HepG2 (cell line): ENCODE measurements around the gene ANKS1A. TPM values are rescaled to one million over a fixed set of nuclear protein-coding genes. Genes with fewer than 3 reads are reported as not detected.
"Not testable (repeated sequence)": the region's sequence is repeated elsewhere in the genome, so short reads cannot be mapped to it uniquely, and the experiment has no call there.

ENCODE experiments used
- ATAC-seq: fragments of 200-7000 bp; cut with Tn5 transposase; 3 replicates; pipeline ENCODE4 v1.9.1; 2020; ENCODE audit warnings: mild to moderate bottlenecking, moderate library complexity
- BruUV-seq: library from RNA; stranded (reverse); fragments of 400-500 nt; replicated peaks from 2 replicates; lab custom pipeline; 2021; lab: Mats Ljungman, UMichigan
- CTCF ChIA-PET: fragments of 300-600 bp; formaldehyde crosslinking; extraction: SDS; loops from one replicate; lab custom pipeline; 2021; ENCODE audit warnings: low total read pairs, inconsistent platforms, low intra/inter-chr PET ratio; lab: Yijun Ruan, JAX
- POLR2A ChIA-PET: fragments of 350-600 bp; sonication (Branson Sonifier 250); formaldehyde crosslinking; loops from one replicate; lab custom pipeline; 2020; ENCODE audit warnings: antibody characterized with exemption, inconsistent platforms; lab: Yijun Ruan, JAX
- DNase-seq: peaks from one replicate; pipeline ENCODE4 v3.0.0-alpha.2; 2015; ENCODE audit warnings: low spot score
- FAIRE-seq: peaks from 3 replicates; lab custom pipeline; 2011; peaks lifted over from hg19 to GRCh38; lab: Jason Lieb, UNC
- H2AFZ ChIP-seq: one replicate; pipeline ENCODE4 v1.6.1; 2011; ENCODE audit warnings: low read length, inconsistent platforms
- H3K27ac ChIP-seq: fragments of 300-600 bp; 3 replicates; pipeline ENCODE4 v1.8.0; 2011; ENCODE audit warnings: mixed run types, mild to moderate bottlenecking, mixed read lengths, low read length, inconsistent platforms; ENCODE audit not compliant: insufficient read depth; ENCODE audit errors: extremely low read length
- H3K27me3 ChIP-seq, 2 experiments: fragments of 200-600 bp in 1 of 2; 2 replicates in 1 of 2; 3 replicates in 1 of 2; pipeline versions ENCODE4 v1.6.0 to v1.8.0; 2011; ENCODE audit warnings: low read length in 2 of 2, mild to moderate bottlenecking in 2 of 2, moderate library complexity in 2 of 2, inconsistent platforms in 1 of 2; ENCODE audit not compliant: insufficient read depth in 2 of 2, control insufficient read depth in 1 of 2
- H3K36me3 ChIP-seq, 2 experiments: fragments of 200-600 bp in 1 of 2; replicated peaks in 1 of 2; 2 replicates in 1 of 2; 3 replicates in 1 of 2; pipeline versions ENCODE4 v1.5.1 to v1.8.0; 2011; ENCODE audit warnings: low read length in 2 of 2, inconsistent platforms in 1 of 2; ENCODE audit not compliant: insufficient read depth in 2 of 2, control insufficient read depth in 1 of 2
- H3K4me1 ChIP-seq: 2 replicates; pipeline ENCODE4 v1.5.1; 2012; ENCODE audit warnings: low read length, inconsistent platforms; ENCODE audit not compliant: insufficient read depth
- H3K4me2 ChIP-seq: 2 replicates; pipeline ENCODE4 v1.6.0; 2011; ENCODE audit warnings: low read depth, low read length, inconsistent platforms
- H3K4me3 ChIP-seq, 3 experiments: fragments of 200-600 bp in 1 of 3; sonication (generic), shearing (Covaris generic) in 1 of 3; replicated peaks in 1 of 3; 2 replicates each; pipeline ENCODE4 v1.5.1; 2011 to 2016; ENCODE audit warnings: low read length in 3 of 3, inconsistent platforms in 2 of 3, low read depth in 2 of 3, mild to moderate bottlenecking in 2 of 3, control low read depth in 1 of 3, mixed read lengths in 1 of 3; ENCODE audit not compliant: insufficient read depth in 1 of 3
- H3K79me2 ChIP-seq: one replicate; pipeline ENCODE4 v1.6.1; 2011; ENCODE audit warnings: low read length, inconsistent platforms; ENCODE audit not compliant: insufficient read depth
- H3K9ac ChIP-seq: 2 replicates; pipeline ENCODE4 v1.6.0; 2011; ENCODE audit warnings: mild to moderate bottlenecking, low read depth, low read length, inconsistent platforms; ENCODE audit not compliant: insufficient read depth
- H3K9me3 ChIP-seq: 2 replicates; pipeline ENCODE4 v1.5.1; 2012; ENCODE audit warnings: mild to moderate bottlenecking, low read length
- H4K20me1 ChIP-seq: 2 replicates; pipeline ENCODE4 v1.6.0; 2011; ENCODE audit warnings: inconsistent platforms, mild to moderate bottlenecking, low read length, moderate library complexity; ENCODE audit not compliant: insufficient read depth
- ARID4A ChIP-seq: sonication (generic); formaldehyde crosslinking; IDR thresholded peaks from 2 replicates; pipeline ENCODE4 v1.5.0; 2020; ENCODE audit warnings: mild to moderate bottlenecking, missing genetic modification reagents, borderline replicate concordance
- EED ChIP-seq: sonication (generic); formaldehyde crosslinking; IDR thresholded peaks from 2 replicates; pipeline ENCODE4 v1.5.0; 2020; ENCODE audit warnings: mild to moderate bottlenecking, missing genetic modification reagents
- GRHL1 ChIP-seq: sonication (generic); formaldehyde crosslinking; conservative IDR thresholded peaks from 2 replicates; pipeline ENCODE4 v1.8.0; 2022; ENCODE audit warnings: missing genetic modification reagents
- JUNB ChIP-seq: sonication (generic); formaldehyde crosslinking; IDR thresholded peaks from 2 replicates; pipeline ENCODE4 v1.8.0; 2022; ENCODE audit warnings: missing genetic modification reagents, mild to moderate bottlenecking, borderline replicate concordance
- MEF2D ChIP-seq: sonication (generic); formaldehyde crosslinking; IDR thresholded peaks from 2 replicates; pipeline ENCODE4 v1.5.1; 2020; ENCODE audit warnings: mild to moderate bottlenecking, missing genetic modification reagents
- SMARCC2 ChIP-seq: fragments of 450-650 bp; IDR thresholded peaks from 2 replicates; pipeline ENCODE4 v1.6.1; 2017; ENCODE audit warnings: antibody characterized with exemption, mild to moderate bottlenecking
- SMARCE1 ChIP-seq: fragments of 450-650 bp; IDR thresholded peaks from 2 replicates; pipeline ENCODE4 v1.6.1; 2017; ENCODE audit warnings: borderline replicate concordance
- SPEN ChIP-seq: sonication (generic); formaldehyde crosslinking; IDR thresholded peaks from 2 replicates; pipeline ENCODE4 v1.5.1; 2020; ENCODE audit warnings: low read depth, mild to moderate bottlenecking, missing genetic modification reagents
- TOE1 ChIP-seq: sonication (generic); formaldehyde crosslinking; IDR thresholded peaks from 2 replicates; pipeline ENCODE4 v1.4.0; 2020; ENCODE audit warnings: mild to moderate bottlenecking, missing genetic modification reagents
- ZNF678 ChIP-seq: sonication (generic); formaldehyde crosslinking; IDR thresholded peaks from 2 replicates; pipeline ENCODE4 v1.4.0; 2020; ENCODE audit warnings: mild to moderate bottlenecking, missing genetic modification reagents
- WGBS: methylation state at CpG from one replicate; pipeline ENCODE4 v1.1.6; 2017; ENCODE audit warnings: low lambda C conversion rate; 5-methylcytosine and 5-hydroxymethylcytosine counted together
- in situ Hi-C: cut with HindIII; loops from 2 replicates; pipeline ENCODE4 v1.10.0; 2017; ENCODE audit warnings: low pct_unique_long_range_greater_than_20kb; ENCODE audit not compliant: extremely low pct_ligation_motif_present
- intact Hi-C: fragments of 100-400 bp; cut with micrococcal nuclease; formaldehyde crosslinking; loops from one replicate; pipeline ENCODE4 v1.10.0; 2022; ENCODE audit not compliant: unreplicated experiment
- polyA plus RNA-seq, 8 experiments: library from polyadenylated mRNA; depleted of rRNA in 3 of 8; stranded (reverse) in 7 of 8; unstranded in 1 of 8; fragments of >200 nt; fragmentation: Illumina TruSeq in 4 of 8; extraction: Trizol in 4 of 8; gene quantifications; 2 replicates each; pipeline versions ENCODE4 v1.2.1 to v1.2.3, GENCODE V29; 2011 to 2016; ENCODE audit warnings: low read depth in 4 of 8, missing spikeins in 1 of 8, mixed read lengths in 1 of 8; ENCODE audit not compliant: insufficient read depth in 1 of 8
- total RNA-seq, 5 experiments: library from RNA; depleted of rRNA; stranded (reverse); fragments of >200 nt; fragmentation: Illumina TruSeq; extraction: Trizol; gene quantifications; 2 replicates each; pipeline ENCODE4 v1.2.3, GENCODE V29; 2016; ENCODE audit warnings: low read depth in 1 of 5

ANKS1A gene
- total and polyA plus RNA-seq, 2 of the 13 experiments (the other 11 are each of a cell fraction or from before 2014, with no cell fraction given), result 7.2 to 15.1 TPM

- peaks cover 6 to 24% of the 10 kb centered on the region in 2 experiments for H3K36me3 ChIP-seq
- FAIRE-seq, intact Hi-C loops, BruUV-seq, ATAC-seq, H4K20me1 ChIP-seq, H3K27ac ChIP-seq, CTCF ChIA-PET, in situ Hi-C loops, H3K27me3 ChIP-seq, H3K4me2 ChIP-seq, H3K4me3 ChIP-seq, H3K9me3 ChIP-seq, DNase-seq, H3K9ac ChIP-seq, H2AFZ ChIP-seq, POLR2A ChIA-PET: not testable (repeated sequence)
- WGBS, result 93% methylated on average over 1 of the region's 1 CpG
- 0 out of 2 replicates have a peak, but pooled peaks have one; percentile 17 for TF ChIP-seq JUNB (CRISPR knock-in tag)
- H3K79me2 ChIP-seq, result peaks cover 34% of the 10 kb centered on the region
- H3K4me1 ChIP-seq, result peaks cover 21% of the 10 kb centered on the region
Measured at GRCh38 chr6:34884073-34884472, 5.0 kb upstream of the ANKS1A start.

- ChIA-PET POLR2A (no interaction called here), CTCF (no interaction called here)
- TF ChIP-seq EED (CRISPR knock-in tag), result no peak
- no peak for TF ChIP-seq MEF2D
- TF ChIP-seq SMARCE1, result no peak
- no peak for TF ChIP-seq SMARCC2
- no peak for TF ChIP-seq ZNF678 (CRISPR knock-in tag)
- TF ChIP-seq SPEN (CRISPR knock-in tag), result no peak
- no peak for TF ChIP-seq ARID4A
- no peak for TF ChIP-seq TOE1 (CRISPR knock-in tag)
- TF ChIP-seq GRHL1 (CRISPR knock-in tag), result no peak
- no peak overlapping the region for H2AFZ ChIP-seq
- BruUV-seq, result no TSS peak
- no peak for FAIRE-seq
- no peak overlapping the region for H3K9ac ChIP-seq
- intact Hi-C loops (loop anchor here (5.0 kb wide), 1 partner anchor 93 kb away; the partner anchor contains the start of gene BLTP3A), in situ Hi-C loops (no loop called here)
- no peak overlapping the region for H3K4me3 ChIP-seq
- no peaks in the 10 kb centered on the region for H4K20me1 ChIP-seq
- H3K27ac ChIP-seq, result no peak overlapping the region
- no peak overlapping the region for H3K4me2 ChIP-seq
- H3K36me3 ChIP-seq, result peaks cover under 1 to 18% of the 10 kb centered on the region in 2 experiments
- DNase-seq, result no peak
- no peaks in the 10 kb centered on the region; a peak in 1 of 5 replicates for H3K27me3 ChIP-seq
- 97% methylated on average over 2 of the region's 2 CpGs for WGBS
- no peak for ATAC-seq
- no peaks in the 10 kb centered on the region for H3K9me3 ChIP-seq
- peaks cover 38% of the 10 kb centered on the region for H3K79me2 ChIP-seq
- H3K4me1 ChIP-seq, result peaks cover 21% of the 10 kb centered on the region
Measured at GRCh38 chr6:34884996-34885395, 4.1 kb upstream of the ANKS1A start.
